ENCODE results near the gene HYAL1.

DNA sequence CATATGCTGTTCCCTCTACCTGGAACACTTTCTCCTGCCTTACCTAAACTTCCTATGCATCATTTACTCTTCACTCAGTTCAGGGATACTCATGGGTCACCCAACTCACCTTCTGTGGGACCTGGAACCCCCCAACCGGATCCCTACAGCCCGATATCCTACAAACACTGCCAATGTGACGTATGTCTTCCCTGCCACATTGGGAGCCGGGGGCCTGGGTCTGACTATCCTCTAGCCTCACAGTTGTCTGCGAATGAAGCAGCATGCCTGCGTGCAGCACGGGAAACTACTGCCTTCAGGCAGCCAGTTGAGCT, 46.8 kb upstream of the HYAL1 start:
- TF ChIP-seq, protein P1, sequence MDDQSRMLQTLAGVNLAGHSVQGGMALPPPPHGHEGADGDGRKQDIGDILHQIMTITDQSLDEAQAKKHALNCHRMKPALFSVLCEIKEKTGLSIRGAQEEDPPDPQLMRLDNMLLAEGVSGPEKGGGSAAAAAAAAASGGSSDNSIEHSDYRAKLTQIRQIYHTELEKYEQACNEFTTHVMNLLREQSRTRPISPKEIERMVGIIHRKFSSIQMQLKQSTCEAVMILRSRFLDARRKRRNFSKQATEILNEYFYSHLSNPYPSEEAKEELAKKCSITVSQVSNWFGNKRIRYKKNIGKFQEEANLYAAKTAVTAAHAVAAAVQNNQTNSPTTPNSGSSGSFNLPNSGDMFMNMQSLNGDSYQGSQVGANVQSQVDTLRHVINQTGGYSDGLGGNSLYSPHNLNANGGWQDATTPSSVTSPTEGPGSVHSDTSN (CRISPR knock-in tag; IDR thresholded peaks at IDR 0.05), result no peak
- TF ChIP-seq, protein P2, sequence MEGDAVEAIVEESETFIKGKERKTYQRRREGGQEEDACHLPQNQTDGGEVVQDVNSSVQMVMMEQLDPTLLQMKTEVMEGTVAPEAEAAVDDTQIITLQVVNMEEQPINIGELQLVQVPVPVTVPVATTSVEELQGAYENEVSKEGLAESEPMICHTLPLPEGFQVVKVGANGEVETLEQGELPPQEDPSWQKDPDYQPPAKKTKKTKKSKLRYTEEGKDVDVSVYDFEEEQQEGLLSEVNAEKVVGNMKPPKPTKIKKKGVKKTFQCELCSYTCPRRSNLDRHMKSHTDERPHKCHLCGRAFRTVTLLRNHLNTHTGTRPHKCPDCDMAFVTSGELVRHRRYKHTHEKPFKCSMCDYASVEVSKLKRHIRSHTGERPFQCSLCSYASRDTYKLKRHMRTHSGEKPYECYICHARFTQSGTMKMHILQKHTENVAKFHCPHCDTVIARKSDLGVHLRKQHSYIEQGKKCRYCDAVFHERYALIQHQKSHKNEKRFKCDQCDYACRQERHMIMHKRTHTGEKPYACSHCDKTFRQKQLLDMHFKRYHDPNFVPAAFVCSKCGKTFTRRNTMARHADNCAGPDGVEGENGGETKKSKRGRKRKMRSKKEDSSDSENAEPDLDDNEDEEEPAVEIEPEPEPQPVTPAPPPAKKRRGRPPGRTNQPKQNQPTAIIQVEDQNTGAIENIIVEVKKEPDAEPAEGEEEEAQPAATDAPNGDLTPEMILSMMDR (tag by site-specific recombination; IDR thresholded peaks at IDR 0.05), result no peak
- TF ChIP-seq ZNF174 (tag by site-specific recombination; IDR thresholded peaks at IDR 0.05) (no peak), ZFP41 (tag by site-specific recombination; IDR thresholded peaks at IDR 0.05; ENCODE audit: borderline replicate concordance) (no peak)
